HG03039 (cell line): Measurements from ENCODE around the gene STAT3.
"Not testable (repeated sequence)": the region's sequence is repeated elsewhere in the genome, so short reads cannot be mapped to it uniquely, and the experiment has no call there.

ENCODE experiments used
- ATAC-seq: cut with Tn5 transposase; IDR thresholded peaks from one replicate; pipeline ENCODE4 v1.9.1; 2021; ENCODE audit warnings: mild to moderate bottlenecking, moderate library complexity; ENCODE audit not compliant: unreplicated experiment

The STAT3 gene

DNA sequence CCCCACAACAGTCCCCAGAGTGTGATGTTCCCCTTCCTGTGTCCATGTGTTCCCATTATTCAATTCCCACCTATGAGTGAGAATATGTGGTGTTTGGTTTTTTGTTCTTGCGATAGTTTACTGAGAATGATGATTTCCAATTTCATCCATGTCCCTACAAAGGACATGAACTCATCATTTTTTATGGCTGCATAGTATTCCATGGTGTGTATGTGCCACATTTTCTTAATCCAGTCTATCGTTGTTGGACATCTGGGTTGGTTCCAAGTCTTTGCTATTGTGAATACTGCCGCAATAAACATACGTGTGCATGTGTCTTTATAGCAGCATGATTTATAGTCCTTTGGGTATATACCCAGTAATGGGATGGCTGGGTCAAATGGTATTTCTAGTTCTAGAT lies 123.9 kb downstream of the STAT3 start:
- not testable (repeated sequence) for ATAC-seq
